DOHH2 (cell line): Measurements from ENCODE around the gene CCDC88B.

Source experiments
- EZH2phosphoT487 ChIP-seq: fragments of 200-600 bp; sonication (generic); IDR thresholded peaks from 2 replicates; pipeline ENCODE4 v1.6.1; 2017; ENCODE audit warnings: borderline replicate concordance, mild to moderate bottlenecking, antibody characterized with exemption, low read length, moderate library complexity, mixed read lengths
- TF ChIP-seq, protein P1 (sequence below): fragments of 200-600 bp; sonication (generic); IDR thresholded peaks from one replicate; pipeline ENCODE4 v1.5.1; 2014; ENCODE audit warnings: antibody characterized with exemption, mild to moderate bottlenecking, low read depth, low read length; ENCODE audit not compliant: poor library complexity, severe bottlenecking

DNA sequence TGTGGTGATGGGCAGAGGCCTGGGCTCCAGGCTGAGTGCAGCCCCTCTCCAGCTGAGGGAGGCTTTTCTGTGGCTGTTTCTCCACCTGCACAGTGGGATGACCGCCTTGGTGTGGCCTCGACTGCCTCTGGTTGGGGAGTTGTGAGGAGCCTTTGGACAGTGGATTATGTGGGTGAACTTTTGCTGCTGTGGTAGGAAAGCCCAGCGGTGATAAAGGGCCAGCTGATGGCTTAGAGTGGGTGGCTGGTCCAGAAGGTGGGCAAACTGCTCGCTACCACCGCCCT, 36.0 kb upstream of the CCDC88B start:
- TF ChIP-seq, protein P1, sequence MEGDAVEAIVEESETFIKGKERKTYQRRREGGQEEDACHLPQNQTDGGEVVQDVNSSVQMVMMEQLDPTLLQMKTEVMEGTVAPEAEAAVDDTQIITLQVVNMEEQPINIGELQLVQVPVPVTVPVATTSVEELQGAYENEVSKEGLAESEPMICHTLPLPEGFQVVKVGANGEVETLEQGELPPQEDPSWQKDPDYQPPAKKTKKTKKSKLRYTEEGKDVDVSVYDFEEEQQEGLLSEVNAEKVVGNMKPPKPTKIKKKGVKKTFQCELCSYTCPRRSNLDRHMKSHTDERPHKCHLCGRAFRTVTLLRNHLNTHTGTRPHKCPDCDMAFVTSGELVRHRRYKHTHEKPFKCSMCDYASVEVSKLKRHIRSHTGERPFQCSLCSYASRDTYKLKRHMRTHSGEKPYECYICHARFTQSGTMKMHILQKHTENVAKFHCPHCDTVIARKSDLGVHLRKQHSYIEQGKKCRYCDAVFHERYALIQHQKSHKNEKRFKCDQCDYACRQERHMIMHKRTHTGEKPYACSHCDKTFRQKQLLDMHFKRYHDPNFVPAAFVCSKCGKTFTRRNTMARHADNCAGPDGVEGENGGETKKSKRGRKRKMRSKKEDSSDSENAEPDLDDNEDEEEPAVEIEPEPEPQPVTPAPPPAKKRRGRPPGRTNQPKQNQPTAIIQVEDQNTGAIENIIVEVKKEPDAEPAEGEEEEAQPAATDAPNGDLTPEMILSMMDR, result no peak
- no peak for TF ChIP-seq EZH2phosphoT487
